ENCODE data around the gene ARID1B. TPM values are rescaled to one million over a fixed set of nuclear protein-coding genes. Genes with fewer than 3 reads are reported as not detected.

The ARID1B gene
- total and polyA plus RNA-seq, 4 donors = 7.0 to 49.0 (median 24.2) TPM

GRCh38 chr6:157046776-157047175 is 269.6 kb downstream of the ARID1B start:
- TF ChIP-seq ZBTB33 (IDR thresholded peaks at IDR 0.05) = no peak
- no peak for TF ChIP-seq NR2F2 (IDR thresholded peaks at IDR 0.05)

GRCh38 chr6:157047328-157047727 is 270.1 kb downstream of the ARID1B start:
- no peak for DNase-seq (ENCODE audit: low spot score)
- no peak overlapping the region for H3K9ac ChIP-seq (ENCODE audit: low read depth in 1 of 2, low read length in 2 of 2)
- H3K36me3 ChIP-seq (ENCODE audit: control insufficient read depth in 4 of 4, insufficient read depth in 3 of 4, low read depth in 1 of 4, low read length in 3 of 4) = no peaks in the 10 kb centered on the region
- TF ChIP-seq ZBTB33 (IDR thresholded peaks at IDR 0.05) = no peak
- TF ChIP-seq FOXA1 (IDR thresholded peaks at IDR 0.05) = no peak
- no peaks in the 10 kb centered on the region for H3K4me1 ChIP-seq (ENCODE audit: control insufficient read depth in 4 of 4, insufficient read depth in 4 of 4, low read length in 3 of 4)
- no peak overlapping the region for H3K4me3 ChIP-seq (ENCODE audit: low read depth in 1 of 3, low read length in 3 of 3)
- no peaks in the 10 kb centered on the region for H3K9me3 ChIP-seq (ENCODE audit: control insufficient read depth in 4 of 4, low read length in 3 of 4)
- no peak overlapping the region for H3K27ac ChIP-seq (ENCODE audit: low read depth in 1 of 2, low read length in 2 of 2)
- WGBS = 93% methylated on average over 4 of the region's 4 CpGs
- no peaks in the 10 kb centered on the region for H3K27me3 ChIP-seq (ENCODE audit: control insufficient read depth in 4 of 4, insufficient read depth in 4 of 4, low read length in 3 of 4)

More at GRCh38 chr6:157046776-157047175, 269.6 kb downstream of the ARID1B start:
- H3K27me3 ChIP-seq (ENCODE audit: control insufficient read depth in 4 of 4, insufficient read depth in 4 of 4, low read length in 3 of 4) = no peaks in the 10 kb centered on the region
- 98% methylated on average over 1 of the region's 1 CpG for whole genome bisulfite sequencing
- no peak overlapping the region for H3K4me3 ChIP-seq (ENCODE audit: low read depth in 1 of 3, low read length in 3 of 3)
- no peaks in the 10 kb centered on the region for H3K36me3 ChIP-seq (ENCODE audit: control insufficient read depth in 4 of 4, insufficient read depth in 3 of 4, low read depth in 1 of 4, low read length in 3 of 4)
- DNase-seq (ENCODE audit: low spot score) = no peak
- H3K4me1 ChIP-seq (ENCODE audit: control insufficient read depth in 4 of 4, insufficient read depth in 4 of 4, low read length in 3 of 4) = no peaks in the 10 kb centered on the region
- H3K27ac ChIP-seq (ENCODE audit: low read depth in 1 of 2, low read length in 2 of 2) = no peak overlapping the region
- H3K9ac ChIP-seq (ENCODE audit: low read depth in 1 of 2, low read length in 2 of 2) = no peak overlapping the region
- H3K9me3 ChIP-seq (ENCODE audit: control insufficient read depth in 4 of 4, low read length in 3 of 4) = no peaks in the 10 kb centered on the region

DNA sequence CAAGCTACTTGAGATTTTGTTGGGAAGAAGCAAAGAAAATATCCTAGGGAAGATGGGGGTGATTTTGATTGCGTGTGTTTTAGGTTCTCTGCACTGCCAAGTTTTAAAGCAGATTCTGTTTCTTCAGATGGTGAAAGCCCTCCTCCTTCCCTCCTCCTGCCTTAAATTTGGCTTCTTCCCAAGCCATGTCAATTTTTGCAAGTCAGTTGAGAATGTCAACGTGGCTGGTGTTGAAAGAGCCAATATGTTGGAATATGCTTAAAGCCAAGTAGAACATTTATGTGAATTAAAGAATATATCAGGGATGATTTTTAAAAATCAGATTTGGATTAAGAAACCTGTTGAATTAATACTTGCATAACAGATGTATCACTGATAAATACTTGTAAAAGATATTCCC is 270.8 kb downstream of the ARID1B start:
- no peak for TF ChIP-seq TAF1 (conservative IDR thresholded peaks at IDR 0.05)
- no peak for TF ChIP-seq FOXA1 (IDR thresholded peaks at IDR 0.05)
- TF ChIP-seq RXRA (IDR thresholded peaks at IDR 0.05) = no peak
- TF ChIP-seq EGR1 (IDR thresholded peaks at IDR 0.05; ENCODE audit: low read depth in 2 of 2) = no peak
- no peak for TF ChIP-seq GABPA (IDR thresholded peaks at IDR 0.05 in 1 of 2, conservative IDR thresholded peaks at IDR 0.05 in 1 of 2)
- TF ChIP-seq HNF4A (conservative IDR thresholded peaks at IDR 0.05) = no peak
- TF ChIP-seq FOXA2 (IDR thresholded peaks at IDR 0.05) = no peak
- no peak for TF ChIP-seq JUND (IDR thresholded peaks at IDR 0.05)
- TF ChIP-seq HNF4G (IDR thresholded peaks at IDR 0.05) = no peak
- no peak for TF ChIP-seq MAX (IDR thresholded peaks at IDR 0.05)
- TF ChIP-seq REST (IDR thresholded peaks at IDR 0.05) = no peak
- no peak for TF ChIP-seq RAD21 (IDR thresholded peaks at IDR 0.05)
- Histone ChIP-seq H3K27me3 (ENCODE audit: control insufficient read depth in 4 of 4, insufficient read depth in 4 of 4, low read length in 3 of 4) (no peaks in the 10 kb centered on the region), H3K4me3 (ENCODE audit: low read depth in 1 of 3, low read length in 3 of 3) (no peak overlapping the region), H3K36me3 (ENCODE audit: control insufficient read depth in 4 of 4, insufficient read depth in 3 of 4, low read depth in 1 of 4, low read length in 3 of 4) (no peaks in the 10 kb centered on the region), H3K9ac (ENCODE audit: low read depth in 1 of 2, low read length in 2 of 2) (no peak overlapping the region), H3K9me3 (ENCODE audit: control insufficient read depth in 4 of 4, low read length in 3 of 4) (no peaks in the 10 kb centered on the region), H3K4me1 (ENCODE audit: control insufficient read depth in 4 of 4, insufficient read depth in 4 of 4, low read length in 3 of 4) (no peaks in the 10 kb centered on the region), H3K27ac (ENCODE audit: low read depth in 1 of 2, low read length in 2 of 2) (no peak overlapping the region)
- WGBS = 57% methylated on average over 2 of the region's 2 CpGs
- no peak for DNase-seq (ENCODE audit: low spot score)

Data from liver (tissue), 9 donors.